HFF-Myc (cell line): ENCODE data around the gene F2R.
A peak's percentile ranks its signal among the peaks of the same experiment; 100 is the strongest.

Experiments used
- DNase-seq: peaks from one replicate; pipeline ENCODE4 v3.0.0-alpha.2; 2011; ENCODE audit warnings: low read depth; ENCODE audit errors: extremely low read depth
- H3K4me3 ChIP-seq: replicated peaks from 2 replicates; pipeline ENCODE4 v1.5.1; 2011; ENCODE audit warnings: low read depth, mild to moderate bottlenecking, control low read depth, low read length
- TF ChIP-seq, protein P1 (sequence below): IDR thresholded peaks from 2 replicates; pipeline ENCODE4 v1.5.1; 2012; ENCODE audit warnings: mild to moderate bottlenecking, low read depth, low read length, control low read depth; ENCODE audit errors: missing control alignments

F2R gene

DNA sequence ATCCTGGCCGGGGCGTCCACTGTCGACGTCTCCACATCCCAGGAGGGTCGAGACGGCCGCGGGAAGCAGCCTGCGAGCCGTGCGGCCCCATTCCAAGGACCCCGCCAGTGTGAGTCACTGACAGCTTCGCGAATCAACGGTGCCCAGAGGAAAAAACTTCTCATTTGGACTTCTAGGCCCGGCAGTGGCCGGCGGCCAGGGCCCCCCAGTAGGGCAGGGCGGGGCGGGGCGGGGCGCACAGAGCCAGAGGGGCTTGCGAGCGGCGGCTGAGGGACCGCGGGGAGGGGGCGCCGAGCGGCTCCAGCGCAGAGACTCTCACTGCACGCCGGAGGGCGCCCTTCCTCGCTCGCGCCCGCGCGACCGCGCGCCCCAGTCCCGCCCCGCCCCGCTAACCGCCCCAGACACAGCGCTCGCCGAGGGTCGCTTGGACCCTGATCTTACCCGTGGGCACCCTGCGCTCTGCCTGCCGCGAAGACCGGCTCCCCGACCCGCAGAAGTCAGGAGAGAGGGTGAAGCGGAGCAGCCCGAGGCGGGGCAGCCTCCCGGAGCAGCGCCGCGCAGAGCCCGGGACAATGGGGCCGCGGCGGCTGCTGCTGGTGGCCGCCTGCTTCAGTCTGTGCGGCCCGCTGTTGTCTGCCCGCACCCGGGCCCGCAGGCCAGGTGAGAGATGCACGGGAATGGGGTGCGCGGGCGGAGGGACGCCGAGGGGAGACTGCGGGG lies at the start of gene F2R:
TSS of gene F2R (plus strand) at position 391 of the 720 bp plus-strand sequence. CDS start at position 573, 182 bp downstream.
- H3K4me3 ChIP-seq, result peak within 1 kb of the TSS; percentile 98
- no peak for DNase-seq
- TF ChIP-seq, protein P1, sequence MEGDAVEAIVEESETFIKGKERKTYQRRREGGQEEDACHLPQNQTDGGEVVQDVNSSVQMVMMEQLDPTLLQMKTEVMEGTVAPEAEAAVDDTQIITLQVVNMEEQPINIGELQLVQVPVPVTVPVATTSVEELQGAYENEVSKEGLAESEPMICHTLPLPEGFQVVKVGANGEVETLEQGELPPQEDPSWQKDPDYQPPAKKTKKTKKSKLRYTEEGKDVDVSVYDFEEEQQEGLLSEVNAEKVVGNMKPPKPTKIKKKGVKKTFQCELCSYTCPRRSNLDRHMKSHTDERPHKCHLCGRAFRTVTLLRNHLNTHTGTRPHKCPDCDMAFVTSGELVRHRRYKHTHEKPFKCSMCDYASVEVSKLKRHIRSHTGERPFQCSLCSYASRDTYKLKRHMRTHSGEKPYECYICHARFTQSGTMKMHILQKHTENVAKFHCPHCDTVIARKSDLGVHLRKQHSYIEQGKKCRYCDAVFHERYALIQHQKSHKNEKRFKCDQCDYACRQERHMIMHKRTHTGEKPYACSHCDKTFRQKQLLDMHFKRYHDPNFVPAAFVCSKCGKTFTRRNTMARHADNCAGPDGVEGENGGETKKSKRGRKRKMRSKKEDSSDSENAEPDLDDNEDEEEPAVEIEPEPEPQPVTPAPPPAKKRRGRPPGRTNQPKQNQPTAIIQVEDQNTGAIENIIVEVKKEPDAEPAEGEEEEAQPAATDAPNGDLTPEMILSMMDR, result peak; percentile 21

DNA sequence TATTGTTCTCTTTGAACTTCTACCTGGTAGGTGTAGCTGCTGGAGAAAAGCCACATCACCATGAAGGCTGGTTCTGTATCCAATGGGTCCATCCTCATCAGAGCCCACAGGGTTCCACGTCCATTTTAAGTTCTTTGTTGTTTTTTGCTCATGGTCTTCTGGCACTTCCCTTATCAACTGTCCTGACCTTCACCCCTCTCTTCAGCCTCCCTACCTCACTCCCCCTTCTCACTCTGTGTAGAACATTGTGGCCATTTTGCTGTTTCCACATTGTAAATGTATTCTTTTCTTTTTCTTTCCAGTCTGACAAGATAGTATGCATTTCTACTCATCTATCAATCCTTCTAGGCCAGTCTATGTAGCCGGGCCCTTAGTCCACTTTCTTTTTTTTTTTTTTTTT lies 48.4 kb upstream of the F2R start:
- TF ChIP-seq, protein P1, result no peak
- no peak overlapping the region for H3K4me3 ChIP-seq
- DNase-seq, result no peak

DNA sequence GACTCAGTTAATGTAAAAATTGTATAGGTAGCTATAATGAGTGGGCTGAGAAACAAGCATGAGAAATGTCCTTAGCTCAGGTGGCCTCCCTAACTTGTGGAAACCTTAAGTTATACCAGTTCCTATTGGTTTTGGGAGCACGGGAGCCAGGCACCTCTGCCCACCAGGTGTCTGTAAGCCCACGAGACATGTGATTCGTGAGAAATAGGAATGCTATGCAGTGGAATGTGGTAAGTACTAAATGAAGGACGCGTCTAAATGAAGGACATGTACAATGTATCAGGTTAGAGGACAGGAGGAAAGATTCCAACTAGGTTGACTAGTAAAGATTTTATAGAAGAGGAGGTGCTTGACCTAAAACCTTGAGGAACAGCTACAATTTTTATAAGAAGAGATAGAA lies 46.7 kb upstream of the F2R start:
- DNase-seq, result no peak
- TF ChIP-seq, protein P1, result no peak
- no peak overlapping the region for H3K4me3 ChIP-seq

DNA sequence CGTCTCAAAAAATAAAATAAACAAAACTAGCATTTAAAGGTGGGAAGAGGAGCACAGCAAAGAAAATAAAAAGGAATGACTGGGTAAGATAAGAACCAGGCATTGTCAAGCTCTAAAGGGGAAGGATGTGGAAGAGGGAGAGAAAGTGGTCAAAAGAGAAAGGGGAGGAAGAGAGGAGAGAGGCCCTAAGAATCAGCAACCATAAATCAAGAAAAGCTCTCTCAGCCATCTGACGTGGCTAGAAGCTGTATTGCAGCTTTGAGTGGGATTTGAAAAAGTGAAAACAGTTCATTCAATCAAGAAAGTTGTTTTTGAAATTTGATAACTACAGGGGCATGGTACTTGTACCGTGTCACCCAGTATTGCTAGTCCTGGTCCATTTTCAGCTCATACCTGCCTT lies 45.4 kb upstream of the F2R start:
- no peak overlapping the region for H3K4me3 ChIP-seq
- TF ChIP-seq, protein P1, result no peak
- no peak for DNase-seq

DNA sequence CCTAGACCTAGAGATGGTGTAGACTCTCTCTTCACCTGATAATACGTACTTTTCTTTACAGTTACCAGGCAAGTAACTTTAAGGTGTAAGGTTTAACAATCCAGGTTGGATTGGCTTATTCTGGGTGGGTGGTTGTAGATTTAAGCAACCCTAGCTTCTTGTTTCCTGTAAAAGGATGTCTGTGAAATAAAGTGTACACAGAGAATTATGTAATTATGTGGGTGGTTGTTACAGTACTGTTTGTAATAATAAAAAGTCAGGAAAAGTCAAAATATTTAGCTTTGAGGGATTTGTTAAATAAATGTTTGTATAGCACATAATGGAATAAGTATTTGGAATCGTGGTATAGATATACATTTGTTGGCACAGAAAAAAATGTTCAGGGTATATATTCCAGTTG lies 43.7 kb upstream of the F2R start:
- no peak for DNase-seq
- H3K4me3 ChIP-seq, result no peak overlapping the region
- TF ChIP-seq, protein P1, result no peak

DNA sequence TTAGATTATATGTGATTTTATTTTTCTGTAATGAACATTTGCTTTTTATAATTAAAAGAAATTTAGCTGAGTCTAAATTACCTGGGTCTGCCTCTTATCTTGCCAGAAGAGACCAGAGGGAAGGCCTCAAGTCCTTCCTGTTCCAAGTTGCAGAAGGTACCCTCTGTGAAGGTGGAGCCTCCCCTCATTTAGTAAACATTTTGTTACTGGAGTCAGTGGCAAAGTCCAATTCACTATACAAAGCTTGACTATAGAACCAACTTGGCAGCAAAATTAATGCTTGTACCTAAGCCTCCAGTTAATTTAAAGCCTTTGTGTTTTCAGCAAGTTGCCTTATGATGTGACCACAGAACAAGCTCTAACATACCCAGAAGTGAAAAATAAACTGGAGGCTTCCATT lies 42.8 kb upstream of the F2R start:
- TF ChIP-seq, protein P1, result no peak
- no peak overlapping the region for H3K4me3 ChIP-seq
- no peak for DNase-seq
